HepG2 (cell line): ENCODE data around the gene PBX2. TPM values are rescaled to one million over a fixed set of nuclear protein-coding genes. Genes with fewer than 3 reads are reported as not detected.

Experiments used
- AHDC1 ChIP-seq: sonication (generic); formaldehyde crosslinking; IDR thresholded peaks from 2 replicates; pipeline ENCODE4 v1.5.1; 2020; ENCODE audit warnings: mild to moderate bottlenecking, missing genetic modification reagents, borderline replicate concordance
- ATF7-NPFF ChIP-seq: sonication (generic); formaldehyde crosslinking; IDR thresholded peaks from 2 replicates; pipeline ENCODE4 v1.8.1; 2023; ENCODE audit warnings: mild to moderate bottlenecking, low read depth, missing genetic modification reagents, moderate library complexity
- LRRFIP1 ChIP-seq: sonication (generic); formaldehyde crosslinking; conservative IDR thresholded peaks from 2 replicates; pipeline ENCODE4 v1.4.0; 2020; ENCODE audit warnings: missing genetic modification reagents
- MIER3 ChIP-seq: IDR thresholded peaks from 2 replicates; pipeline ENCODE4 v1.6.1; 2016; ENCODE audit warnings: missing compliant biosample characterization, borderline replicate concordance
- REPIN1 ChIP-seq: sonication (generic); formaldehyde crosslinking; IDR thresholded peaks from 2 replicates; pipeline ENCODE4 v1.8.0; 2022; ENCODE audit warnings: missing genetic modification reagents, low read depth, mild to moderate bottlenecking, borderline replicate concordance
- TP53 ChIP-seq: sonication (generic); formaldehyde crosslinking; conservative IDR thresholded peaks from 2 replicates; pipeline ENCODE4 v1.4.0; 2020; ENCODE audit warnings: missing genetic modification reagents
- WIZ ChIP-seq: sonication (generic); formaldehyde crosslinking; IDR thresholded peaks from 2 replicates; pipeline ENCODE4 v1.5.1; 2020; ENCODE audit warnings: mild to moderate bottlenecking, missing genetic modification reagents
- polyA plus RNA-seq, 8 experiments: library from polyadenylated mRNA; depleted of rRNA in 3 of 8; stranded (reverse) in 7 of 8; unstranded in 1 of 8; fragments of >200 nt; fragmentation: Illumina TruSeq in 4 of 8; extraction: Trizol in 4 of 8; gene quantifications; 2 replicates each; pipeline versions ENCODE4 v1.2.1 to v1.2.3, GENCODE V29; 2011 to 2016; ENCODE audit warnings: low read depth in 4 of 8, missing spikeins in 1 of 8, mixed read lengths in 1 of 8; ENCODE audit not compliant: insufficient read depth in 1 of 8
- total RNA-seq, 5 experiments: library from RNA; depleted of rRNA; stranded (reverse); fragments of >200 nt; fragmentation: Illumina TruSeq; extraction: Trizol; gene quantifications; 2 replicates each; pipeline ENCODE4 v1.2.3, GENCODE V29; 2016; ENCODE audit warnings: low read depth in 1 of 5
- TF ChIP-seq, protein P1 (sequence below), 2 experiments: sonication (generic) in 1 of 2; formaldehyde crosslinking in 1 of 2; IDR thresholded peaks; 2 replicates each; pipeline versions ENCODE4 v1.4.0 to v1.6.1; 2018 to 2020; ENCODE audit warnings: missing genetic modification reagents in 2 of 2, borderline replicate concordance in 1 of 2, low read depth in 1 of 2, mild to moderate bottlenecking in 1 of 2, missing biosample characterization in 1 of 2
- TF ChIP-seq, protein P2 (sequence below): sonication (generic); formaldehyde crosslinking; conservative IDR thresholded peaks from 2 replicates; pipeline ENCODE4 v1.8.0; 2022; ENCODE audit warnings: mild to moderate bottlenecking, moderate library complexity, missing genetic modification reagents
- TF ChIP-seq, protein P3 (sequence below): sonication (generic); formaldehyde crosslinking; IDR thresholded peaks from 2 replicates; pipeline ENCODE4 v1.5.0; 2020; ENCODE audit warnings: missing genetic modification reagents

The PBX2 gene
- total and polyA plus RNA-seq, 2 of the 13 experiments (the other 11 are each of a cell fraction or from before 2014, with no cell fraction given), result 42.3 to 77.8 TPM

GRCh38 chr6:32177183-32177787 is 12.7 kb downstream of the PBX2 start (continued):
- TF ChIP-seq, protein P1, sequence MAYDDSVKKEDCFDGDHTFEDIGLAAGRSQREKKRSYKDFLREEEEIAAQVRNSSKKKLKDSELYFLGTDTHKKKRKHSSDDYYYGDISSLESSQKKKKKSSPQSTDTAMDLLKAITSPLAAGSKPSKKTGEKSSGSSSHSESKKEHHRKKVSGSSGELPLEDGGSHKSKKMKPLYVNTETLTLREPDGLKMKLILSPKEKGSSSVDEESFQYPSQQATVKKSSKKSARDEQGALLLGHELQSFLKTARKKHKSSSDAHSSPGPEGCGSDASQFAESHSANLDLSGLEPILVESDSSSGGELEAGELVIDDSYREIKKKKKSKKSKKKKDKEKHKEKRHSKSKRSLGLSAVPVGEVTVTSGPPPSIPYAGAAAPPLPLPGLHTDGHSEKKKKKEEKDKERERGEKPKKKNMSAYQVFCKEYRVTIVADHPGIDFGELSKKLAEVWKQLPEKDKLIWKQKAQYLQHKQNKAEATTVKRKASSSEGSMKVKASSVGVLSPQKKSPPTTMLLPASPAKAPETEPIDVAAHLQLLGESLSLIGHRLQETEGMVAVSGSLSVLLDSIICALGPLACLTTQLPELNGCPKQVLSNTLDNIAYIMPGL (CRISPR knock-in tag; IDR thresholded peaks at IDR 0.05; ENCODE audit: borderline replicate concordance in 1 of 2, low read depth in 1 of 2), result peak; percentile 11 to 51; a peak in 2 of 4 replicates
- TF ChIP-seq, protein P2, sequence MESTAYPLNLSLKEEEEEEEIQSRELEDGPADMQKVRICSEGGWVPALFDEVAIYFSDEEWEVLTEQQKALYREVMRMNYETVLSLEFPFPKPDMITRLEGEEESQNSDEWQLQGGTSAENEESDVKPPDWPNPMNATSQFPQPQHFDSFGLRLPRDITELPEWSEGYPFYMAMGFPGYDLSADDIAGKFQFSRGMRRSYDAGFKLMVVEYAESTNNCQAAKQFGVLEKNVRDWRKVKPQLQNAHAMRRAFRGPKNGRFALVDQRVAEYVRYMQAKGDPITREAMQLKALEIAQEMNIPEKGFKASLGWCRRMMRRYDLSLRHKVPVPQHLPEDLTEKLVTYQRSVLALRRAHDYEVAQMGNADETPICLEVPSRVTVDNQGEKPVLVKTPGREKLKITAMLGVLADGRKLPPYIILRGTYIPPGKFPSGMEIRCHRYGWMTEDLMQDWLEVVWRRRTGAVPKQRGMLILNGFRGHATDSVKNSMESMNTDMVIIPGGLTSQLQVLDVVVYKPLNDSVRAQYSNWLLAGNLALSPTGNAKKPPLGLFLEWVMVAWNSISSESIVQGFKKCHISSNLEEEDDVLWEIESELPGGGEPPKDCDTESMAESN (CRISPR knock-in tag), result peak; percentile 70; the same call in 1 of the 2 replicates
- 0 out of 2 replicates have a peak, but pooled peaks have one; percentile 7 for TF ChIP-seq ATF7-NPFF (CRISPR knock-in tag)
- TF ChIP-seq, protein P3, sequence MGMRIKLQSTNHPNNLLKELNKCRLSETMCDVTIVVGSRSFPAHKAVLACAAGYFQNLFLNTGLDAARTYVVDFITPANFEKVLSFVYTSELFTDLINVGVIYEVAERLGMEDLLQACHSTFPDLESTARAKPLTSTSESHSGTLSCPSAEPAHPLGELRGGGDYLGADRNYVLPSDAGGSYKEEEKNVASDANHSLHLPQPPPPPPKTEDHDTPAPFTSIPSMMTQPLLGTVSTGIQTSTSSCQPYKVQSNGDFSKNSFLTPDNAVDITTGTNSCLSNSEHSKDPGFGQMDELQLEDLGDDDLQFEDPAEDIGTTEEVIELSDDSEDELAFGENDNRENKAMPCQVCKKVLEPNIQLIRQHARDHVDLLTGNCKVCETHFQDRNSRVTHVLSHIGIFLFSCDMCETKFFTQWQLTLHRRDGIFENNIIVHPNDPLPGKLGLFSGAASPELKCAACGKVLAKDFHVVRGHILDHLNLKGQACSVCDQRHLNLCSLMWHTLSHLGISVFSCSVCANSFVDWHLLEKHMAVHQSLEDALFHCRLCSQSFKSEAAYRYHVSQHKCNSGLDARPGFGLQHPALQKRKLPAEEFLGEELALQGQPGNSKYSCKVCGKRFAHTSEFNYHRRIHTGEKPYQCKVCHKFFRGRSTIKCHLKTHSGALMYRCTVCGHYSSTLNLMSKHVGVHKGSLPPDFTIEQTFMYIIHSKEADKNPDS (CRISPR knock-in tag), result no peak
- TF ChIP-seq TP53 (CRISPR knock-in tag), result no peak
- no peak for TF ChIP-seq LRRFIP1 (CRISPR knock-in tag)
- peak; percentile 50; the same call in 1 of the 2 replicates for TF ChIP-seq MIER3 (CRISPR knock-in tag)
- no peak for TF ChIP-seq WIZ (CRISPR knock-in tag)
- no peak; the same call in 1 of the 2 replicates for TF ChIP-seq REPIN1 (CRISPR knock-in tag)
- no peak for TF ChIP-seq AHDC1 (CRISPR knock-in tag)
